Measurements from ENCODE around the gene BID. TPM values are rescaled to one million over a fixed set of nuclear protein-coding genes. Genes with fewer than 3 reads are reported as not detected.
A peak's percentile ranks its signal among the peaks of the same experiment; 100 is the strongest.

Gene BID
- total and polyA plus RNA-seq, 10 of the 15 experiments (the other 5 are each of a cell fraction or from before 2014, with no cell fraction given) = 7.9 to 241 (median 136) TPM

DNA sequence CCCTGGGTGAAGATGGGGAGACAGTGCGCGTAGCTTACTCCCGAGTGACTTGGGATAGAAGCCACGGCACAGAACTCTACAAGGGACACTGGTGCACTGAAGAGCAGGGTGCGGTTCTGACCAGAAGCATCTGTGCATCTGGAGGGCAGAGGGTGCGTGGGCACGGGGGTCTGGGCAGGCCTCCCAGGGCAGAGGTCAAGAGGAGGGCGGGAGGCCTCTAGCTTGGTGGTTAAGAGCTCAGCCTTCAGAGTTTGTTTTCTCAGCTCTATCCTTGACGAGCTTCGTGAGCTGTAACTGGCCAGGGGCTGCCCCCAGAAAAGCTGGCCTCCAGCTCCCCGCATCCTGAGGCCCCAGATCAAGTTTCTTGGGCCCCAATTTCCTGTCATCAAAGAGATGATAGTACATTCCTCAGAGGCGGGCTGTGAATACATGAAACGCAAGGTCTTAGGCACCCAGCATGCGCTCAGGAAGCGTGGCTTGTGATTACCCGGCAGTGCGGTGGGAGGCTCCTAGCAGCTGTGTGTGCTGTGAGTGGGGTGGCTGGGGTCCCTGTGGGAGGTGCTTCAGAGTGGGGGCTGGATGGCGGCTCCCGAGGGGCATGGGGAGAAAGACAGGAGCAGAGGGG is 6.0 kb upstream of the BID start (continued):
- TF ChIP-seq, protein P1, sequence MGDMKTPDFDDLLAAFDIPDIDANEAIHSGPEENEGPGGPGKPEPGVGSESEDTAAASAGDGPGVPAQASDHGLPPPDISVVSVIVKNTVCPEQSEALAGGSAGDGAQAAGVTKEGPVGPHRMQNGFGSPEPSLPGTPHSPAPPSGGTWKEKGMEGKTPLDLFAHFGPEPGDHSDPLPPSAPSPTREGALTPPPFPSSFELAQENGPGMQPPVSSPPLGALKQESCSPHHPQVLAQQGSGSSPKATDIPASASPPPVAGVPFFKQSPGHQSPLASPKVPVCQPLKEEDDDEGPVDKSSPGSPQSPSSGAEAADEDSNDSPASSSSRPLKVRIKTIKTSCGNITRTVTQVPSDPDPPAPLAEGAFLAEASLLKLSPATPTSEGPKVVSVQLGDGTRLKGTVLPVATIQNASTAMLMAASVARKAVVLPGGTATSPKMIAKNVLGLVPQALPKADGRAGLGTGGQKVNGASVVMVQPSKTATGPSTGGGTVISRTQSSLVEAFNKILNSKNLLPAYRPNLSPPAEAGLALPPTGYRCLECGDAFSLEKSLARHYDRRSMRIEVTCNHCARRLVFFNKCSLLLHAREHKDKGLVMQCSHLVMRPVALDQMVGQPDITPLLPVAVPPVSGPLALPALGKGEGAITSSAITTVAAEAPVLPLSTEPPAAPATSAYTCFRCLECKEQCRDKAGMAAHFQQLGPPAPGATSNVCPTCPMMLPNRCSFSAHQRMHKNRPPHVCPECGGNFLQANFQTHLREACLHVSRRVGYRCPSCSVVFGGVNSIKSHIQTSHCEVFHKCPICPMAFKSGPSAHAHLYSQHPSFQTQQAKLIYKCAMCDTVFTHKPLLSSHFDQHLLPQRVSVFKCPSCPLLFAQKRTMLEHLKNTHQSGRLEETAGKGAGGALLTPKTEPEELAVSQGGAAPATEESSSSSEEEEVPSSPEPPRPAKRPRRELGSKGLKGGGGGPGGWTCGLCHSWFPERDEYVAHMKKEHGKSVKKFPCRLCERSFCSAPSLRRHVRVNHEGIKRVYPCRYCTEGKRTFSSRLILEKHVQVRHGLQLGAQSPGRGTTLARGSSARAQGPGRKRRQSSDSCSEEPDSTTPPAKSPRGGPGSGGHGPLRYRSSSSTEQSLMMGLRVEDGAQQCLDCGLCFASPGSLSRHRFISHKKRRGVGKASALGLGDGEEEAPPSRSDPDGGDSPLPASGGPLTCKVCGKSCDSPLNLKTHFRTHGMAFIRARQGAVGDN (IDR thresholded peaks at IDR 0.05) = 0 out of 2 replicates have a peak, but pooled peaks have one; percentile 21
- TF ChIP-seq HDGF (IDR thresholded peaks at IDR 0.05) (no peak), IKZF2 (IDR thresholded peaks at IDR 0.05) (no peak), CEBPB (IDR thresholded peaks at IDR 0.05; ENCODE audit: borderline replicate concordance in 1 of 2, low read depth in 2 of 2, low read length in 2 of 2) (no peak), NFYA (IDR thresholded peaks at IDR 0.05; ENCODE audit: borderline replicate concordance, low read depth, low read length) (no peak), ZZZ3 (IDR thresholded peaks at IDR 0.05; ENCODE audit: control insufficient read depth, insufficient read length, low read depth) (no peak), NR2F1 (conservative IDR thresholded peaks at IDR 0.05) (peak; percentile 78)

All from GM12878 (cell line).